ENCODE data around the gene APEX2. TPM values are rescaled to one million over a fixed set of nuclear protein-coding genes. Genes with fewer than 3 reads are reported as not detected.
"Not testable (repeated sequence)": the region's sequence is repeated elsewhere in the genome, so short reads cannot be mapped to it uniquely, and the experiment has no call there.

Gene APEX2
- total RNA-seq, 1 donor, result 7.8 TPM

DNA sequence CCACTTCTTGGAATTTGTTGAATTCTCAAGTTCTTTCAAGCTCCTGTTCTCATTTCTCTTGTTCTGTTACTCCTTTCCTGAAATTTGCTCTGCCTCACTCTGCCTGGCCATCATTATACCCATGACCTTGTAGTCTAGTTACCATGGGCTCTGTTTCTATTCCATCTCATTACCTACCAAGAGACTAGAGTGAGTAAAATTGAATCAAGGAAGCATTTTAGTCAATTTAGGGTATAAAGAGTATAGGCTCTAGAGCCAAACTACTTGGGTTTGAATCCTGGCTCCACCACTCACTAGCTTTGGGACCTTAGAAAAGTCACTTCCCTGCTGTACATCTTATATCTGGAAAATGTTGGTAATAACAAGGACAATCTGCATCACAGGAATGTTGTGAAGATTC lies 28.4 kb downstream of the APEX2 start:
- TF ChIP-seq, protein P1, sequence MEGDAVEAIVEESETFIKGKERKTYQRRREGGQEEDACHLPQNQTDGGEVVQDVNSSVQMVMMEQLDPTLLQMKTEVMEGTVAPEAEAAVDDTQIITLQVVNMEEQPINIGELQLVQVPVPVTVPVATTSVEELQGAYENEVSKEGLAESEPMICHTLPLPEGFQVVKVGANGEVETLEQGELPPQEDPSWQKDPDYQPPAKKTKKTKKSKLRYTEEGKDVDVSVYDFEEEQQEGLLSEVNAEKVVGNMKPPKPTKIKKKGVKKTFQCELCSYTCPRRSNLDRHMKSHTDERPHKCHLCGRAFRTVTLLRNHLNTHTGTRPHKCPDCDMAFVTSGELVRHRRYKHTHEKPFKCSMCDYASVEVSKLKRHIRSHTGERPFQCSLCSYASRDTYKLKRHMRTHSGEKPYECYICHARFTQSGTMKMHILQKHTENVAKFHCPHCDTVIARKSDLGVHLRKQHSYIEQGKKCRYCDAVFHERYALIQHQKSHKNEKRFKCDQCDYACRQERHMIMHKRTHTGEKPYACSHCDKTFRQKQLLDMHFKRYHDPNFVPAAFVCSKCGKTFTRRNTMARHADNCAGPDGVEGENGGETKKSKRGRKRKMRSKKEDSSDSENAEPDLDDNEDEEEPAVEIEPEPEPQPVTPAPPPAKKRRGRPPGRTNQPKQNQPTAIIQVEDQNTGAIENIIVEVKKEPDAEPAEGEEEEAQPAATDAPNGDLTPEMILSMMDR (IDR thresholded peaks at IDR 0.05; ENCODE audit: insufficient read depth, low read depth, low read length), result no peak
- no peak overlapping the region for H3K4me3 ChIP-seq (ENCODE audit: low read depth, low read length)
- no peak for DNase-seq (ENCODE audit: low read depth)

DNA sequence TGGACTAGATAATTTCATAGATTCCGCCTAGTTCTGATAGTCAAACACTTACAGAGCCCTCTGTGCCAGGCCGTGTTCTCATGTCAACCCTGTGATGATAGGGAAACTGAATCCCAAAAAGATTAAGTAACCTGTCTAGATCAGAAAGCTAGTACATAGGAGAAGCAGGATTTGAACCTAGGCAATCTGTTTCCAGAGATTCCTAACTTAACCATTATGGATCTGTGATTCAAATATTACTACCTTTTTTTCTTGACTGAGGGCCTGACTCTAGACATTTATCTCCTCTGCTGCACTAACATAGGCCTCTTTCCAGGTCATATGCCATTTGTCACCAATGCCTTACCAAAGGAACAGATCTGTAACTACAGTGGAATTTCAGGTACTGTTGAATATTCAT lies 29.1 kb downstream of the APEX2 start:
- DNase-seq (ENCODE audit: low read depth), result no peak
- H3K4me3 ChIP-seq (ENCODE audit: low read depth, low read length), result no peak overlapping the region
- TF ChIP-seq, protein P1 (IDR thresholded peaks at IDR 0.05; ENCODE audit: insufficient read depth, low read depth, low read length), result no peak

DNA sequence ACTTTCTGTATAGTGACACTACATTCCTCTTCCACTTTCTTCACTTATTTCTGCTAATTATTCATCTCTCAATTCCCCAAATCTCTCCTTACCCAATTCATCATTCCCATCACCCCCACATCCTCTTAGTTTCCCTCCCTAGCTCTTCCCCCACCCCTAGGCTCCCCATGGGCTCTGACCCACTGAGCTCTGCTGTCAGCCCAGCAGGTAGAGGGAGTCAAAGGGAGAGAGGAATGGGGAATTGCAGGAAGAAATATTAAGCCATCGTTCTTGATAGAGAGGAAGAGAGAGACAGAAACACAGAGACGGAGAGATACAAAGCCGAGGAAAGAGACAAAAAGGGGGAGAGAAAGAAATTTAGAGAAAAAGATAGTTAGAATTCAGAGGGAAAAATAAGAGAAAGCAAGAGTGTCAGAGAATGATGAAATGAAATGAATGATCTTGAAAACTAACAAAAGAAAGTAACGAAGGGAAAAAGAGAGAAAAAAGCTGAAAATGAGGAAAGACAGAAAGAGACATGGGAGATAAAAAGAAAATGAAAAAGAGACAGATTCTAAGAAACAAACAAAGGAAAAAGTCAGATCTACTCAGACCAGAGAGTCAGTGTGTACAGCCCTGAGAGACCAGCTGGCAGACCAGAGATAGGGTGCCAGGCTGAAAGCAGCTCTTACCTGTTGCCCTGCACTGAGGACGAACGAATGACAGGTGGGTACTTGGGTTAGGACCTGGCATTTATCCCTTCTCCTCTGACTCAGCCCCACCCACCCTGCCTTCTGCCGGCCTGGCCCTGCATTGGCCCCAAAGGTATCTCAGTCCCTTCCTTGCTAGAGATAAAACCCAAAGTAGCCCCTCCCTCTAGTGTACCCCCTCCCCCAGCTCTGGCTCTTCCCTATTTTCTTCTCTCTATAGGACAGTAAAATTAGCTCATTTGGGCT lies 30.4 kb downstream of the APEX2 start, which contains the start of gene ALAS2:
Gene ALAS2, minus strand, starts transcription at position 707 of the 935 bp plus-strand sequence. CDS start 4,977 bp downstream, outside the sequence.
- TF ChIP-seq, protein P1 (IDR thresholded peaks at IDR 0.05; ENCODE audit: insufficient read depth, low read depth, low read length), result no peak
- DNase-seq (ENCODE audit: low read depth), result no peak
- no peak within 1 kb of the TSS for H3K4me3 ChIP-seq (ENCODE audit: low read depth, low read length)

DNA sequence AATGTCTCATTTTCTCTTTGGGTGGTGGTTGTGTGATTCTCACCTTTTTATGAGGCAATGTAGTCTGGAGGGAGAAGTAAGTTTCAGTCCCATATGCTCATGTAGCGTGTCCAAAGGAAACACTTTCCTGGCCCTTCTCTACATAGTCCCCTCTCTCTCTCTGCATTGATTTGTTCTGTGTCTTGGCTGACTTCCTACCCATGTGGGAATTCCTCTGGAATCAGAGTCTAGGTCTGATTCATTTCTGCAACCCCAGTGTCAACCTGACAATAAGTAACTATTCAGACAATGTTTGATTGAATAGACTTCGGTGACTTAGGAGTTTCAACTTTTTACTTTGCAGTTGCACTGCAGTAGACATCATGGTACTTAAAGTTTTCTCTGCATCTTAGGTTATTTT lies 33.3 kb downstream of the APEX2 start:
- no peak overlapping the region for H3K4me3 ChIP-seq (ENCODE audit: low read depth, low read length)
- DNase-seq (ENCODE audit: low read depth), result no peak
- TF ChIP-seq, protein P1 (IDR thresholded peaks at IDR 0.05; ENCODE audit: insufficient read depth, low read depth, low read length), result no peak

DNA sequence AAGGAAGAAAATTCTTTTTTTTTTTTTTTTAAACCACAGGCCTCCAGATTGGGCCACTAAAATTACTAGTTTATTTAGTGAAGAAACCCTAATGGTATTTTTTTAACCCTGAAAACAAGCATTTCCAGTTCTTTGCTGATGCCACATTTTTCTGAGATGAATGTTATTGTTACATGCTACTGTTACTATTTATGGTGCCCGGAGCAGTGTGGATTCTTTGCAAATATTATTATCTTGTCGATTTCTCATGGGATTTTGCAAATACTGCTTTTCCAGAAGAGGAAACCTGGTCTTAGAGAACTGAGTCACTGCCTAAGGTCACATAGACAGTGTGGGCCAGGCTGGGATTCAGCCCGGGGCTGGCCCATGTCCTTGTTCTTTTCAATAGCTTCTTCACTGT lies 39.3 kb downstream of the APEX2 start:
- no peak for DNase-seq (ENCODE audit: low read depth)
- TF ChIP-seq, protein P1 (IDR thresholded peaks at IDR 0.05; ENCODE audit: insufficient read depth, low read depth, low read length), result no peak
- no peak overlapping the region for H3K4me3 ChIP-seq (ENCODE audit: low read depth, low read length)

DNA sequence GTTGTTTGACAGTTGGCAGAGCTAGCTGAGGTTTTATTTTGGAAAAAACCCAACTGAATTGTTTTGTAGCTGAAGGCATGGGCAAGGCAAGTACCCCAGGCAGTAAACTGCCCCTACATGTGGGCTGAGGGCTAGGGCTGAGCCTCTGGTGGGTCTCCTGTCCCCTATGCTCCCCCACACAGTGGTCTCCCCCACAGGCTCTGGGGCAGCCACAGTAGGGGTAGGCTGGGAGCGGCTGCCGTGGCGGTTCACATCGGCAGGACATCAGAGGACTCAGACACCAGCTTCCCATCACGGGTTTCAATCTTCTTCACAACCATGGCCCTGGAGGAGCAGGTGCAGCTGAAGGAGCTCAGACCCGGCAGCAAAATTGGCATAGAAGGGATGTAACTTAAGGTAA lies 41.4 kb downstream of the APEX2 start:
- TF ChIP-seq, protein P1 (IDR thresholded peaks at IDR 0.05; ENCODE audit: insufficient read depth, low read depth, low read length), result no peak
- no peak for DNase-seq (ENCODE audit: low read depth)

DNA sequence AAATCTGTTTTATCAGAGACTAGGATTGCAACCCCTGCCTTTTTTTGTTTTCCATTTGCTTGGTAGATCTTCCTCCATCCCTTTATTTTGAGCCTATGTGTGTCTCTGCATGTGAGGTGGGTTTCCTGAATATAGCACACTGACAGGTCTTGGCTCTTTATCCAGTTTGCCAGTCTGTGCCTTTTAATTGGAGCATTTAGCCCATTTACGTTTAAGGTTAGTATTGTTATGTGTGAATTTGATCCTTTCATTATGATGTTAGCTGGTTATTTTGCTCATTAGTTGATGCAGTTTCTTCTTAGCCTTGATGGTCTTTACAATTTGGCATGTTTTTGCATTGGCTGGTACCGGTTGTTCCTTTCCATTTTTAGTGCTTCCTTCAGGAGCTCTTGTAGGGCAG lies 50.4 kb downstream of the APEX2 start:
- not testable (repeated sequence) for DNase-seq (ENCODE audit: low read depth); H3K4me3 ChIP-seq (ENCODE audit: low read depth, low read length)

More for the DNA sequence above, 41.4 kb downstream of the APEX2 start:
- H3K4me3 ChIP-seq (ENCODE audit: low read depth, low read length), result no peak overlapping the region
